Liver (tissue), 2 donors: ENCODE results near the gene PRXL2A.

Experiments
- EGR1 ChIP-seq, 2 donors: IDR thresholded peaks; 2 replicates each; pipeline ENCODE4 v1.6.1; 2016 to 2018; ENCODE audit warnings: antibody characterized with exemption in 2 of 2, low read depth in 2 of 2
- SP1 ChIP-seq: IDR thresholded peaks from 2 replicates; pipeline ENCODE4 v1.6.1; 2018; ENCODE audit warnings: antibody characterized with exemption, mild to moderate bottlenecking
- donor health status: healthy.

DNA sequence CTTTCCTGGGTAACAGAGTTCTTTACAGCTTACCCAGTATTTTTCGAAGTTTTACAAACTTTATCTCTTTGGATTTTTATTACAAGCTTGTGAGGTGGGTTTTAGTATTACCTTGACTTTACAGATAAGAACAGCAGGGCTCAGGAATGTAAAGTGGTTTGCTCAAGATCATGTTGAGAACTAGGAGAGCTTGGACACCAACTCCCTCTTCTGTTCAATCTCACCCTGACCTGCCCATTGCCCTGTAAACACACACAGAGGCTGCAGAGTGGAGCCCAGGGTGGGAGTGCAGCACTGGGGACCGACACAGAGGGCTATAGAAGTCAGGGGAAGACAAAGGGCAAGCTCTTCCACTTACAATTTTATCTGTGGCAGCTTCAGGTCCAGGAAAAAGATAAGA, 41.2 kb downstream of the PRXL2A start:
- no peak for TF ChIP-seq EGR1 (IDR thresholded peaks at IDR 0.05; ENCODE audit: low read depth in 2 of 2)
- TF ChIP-seq SP1: no peak
